ENCODE data around the gene TTYH3. TPM values are rescaled to one million over a fixed set of nuclear protein-coding genes. Genes with fewer than 3 reads are reported as not detected.

TTYH3 gene
- total RNA-seq, 1 donor from 2014 or later = 237 TPM

- Mint-ChIP-seq H3K9me3 (no peaks in the 10 kb centered on the region), H3K36me3 (ENCODE audit: low read depth) (peaks cover 5% of the 10 kb centered on the region), H3K27ac (ENCODE audit: unreplicated experiment) (no peak overlapping the region), H3K4me3 (no peak overlapping the region), H3K27me3 (ENCODE audit: low read depth) (no peaks in the 10 kb centered on the region), H3K4me1 (no peaks in the 10 kb centered on the region)
- no peak for TF ChIP-seq CTCF (conservative IDR thresholded peaks at IDR 0.05)
- no peak for DNase-seq (ENCODE audit: low read depth, low spot score)
These were observed 28.7 kb downstream of the TTYH3 start for GRCh38 chr7:2660359-2661095.

- no peak overlapping the region for H3K4me3 Mint-ChIP-seq
- peak; percentile 30 for TF ChIP-seq CTCF (conservative IDR thresholded peaks at IDR 0.05)
- H3K27ac Mint-ChIP-seq (ENCODE audit: unreplicated experiment) = no peak overlapping the region
- H3K27me3 Mint-ChIP-seq (ENCODE audit: low read depth) = no peaks in the 10 kb centered on the region
- H3K9me3 Mint-ChIP-seq = no peaks in the 10 kb centered on the region
- no peaks in the 10 kb centered on the region for H3K4me1 Mint-ChIP-seq
- no peak for DNase-seq (ENCODE audit: low read depth, low spot score)
- H3K36me3 Mint-ChIP-seq (ENCODE audit: low read depth) = peaks cover 5% of the 10 kb centered on the region
These were observed 29.3 kb downstream of the TTYH3 start for GRCh38 chr7:2661096-2661449.

GRCh38 chr7:2661602-2662272 lies 30.0 kb downstream of the TTYH3 start:
- H3K27me3 Mint-ChIP-seq (ENCODE audit: low read depth) = no peaks in the 10 kb centered on the region
- no peak overlapping the region for H3K4me3 Mint-ChIP-seq
- no peaks in the 10 kb centered on the region for H3K4me1 Mint-ChIP-seq
- no peak for TF ChIP-seq CTCF (conservative IDR thresholded peaks at IDR 0.05)
- H3K27ac Mint-ChIP-seq (ENCODE audit: unreplicated experiment) = no peak overlapping the region
- peaks cover 5% of the 10 kb centered on the region for H3K36me3 Mint-ChIP-seq (ENCODE audit: low read depth)
- H3K9me3 Mint-ChIP-seq = no peaks in the 10 kb centered on the region
- DNase-seq (ENCODE audit: low read depth, low spot score) = no peak

GRCh38 chr7:2662273-2663120 lies 30.7 kb downstream of the TTYH3 start:
- no peak for TF ChIP-seq CTCF (conservative IDR thresholded peaks at IDR 0.05)
- no peaks in the 10 kb centered on the region for H3K4me1 Mint-ChIP-seq
- no peak overlapping the region for H3K27ac Mint-ChIP-seq (ENCODE audit: unreplicated experiment)
- no peaks in the 10 kb centered on the region for H3K9me3 Mint-ChIP-seq
- no peak overlapping the region for H3K4me3 Mint-ChIP-seq
- H3K27me3 Mint-ChIP-seq (ENCODE audit: low read depth) = peaks cover 2% of the 10 kb centered on the region
- DNase-seq (ENCODE audit: low read depth, low spot score) = no peak
- no peaks in the 10 kb centered on the region for H3K36me3 Mint-ChIP-seq (ENCODE audit: low read depth)

- Mint-ChIP-seq H3K27me3 (ENCODE audit: low read depth) (peaks cover 7% of the 10 kb centered on the region), H3K4me3 (no peak overlapping the region), H3K9me3 (no peaks in the 10 kb centered on the region), H3K27ac (ENCODE audit: unreplicated experiment) (no peak overlapping the region), H3K4me1 (no peaks in the 10 kb centered on the region), H3K36me3 (ENCODE audit: low read depth) (no peaks in the 10 kb centered on the region)
- no peak for TF ChIP-seq CTCF (conservative IDR thresholded peaks at IDR 0.05)
- no peak for DNase-seq (ENCODE audit: low read depth, low spot score)
These were observed 31.5 kb downstream of the TTYH3 start for GRCh38 chr7:2663121-2663886.

Measured in neural crest cell (in vitro differentiated cells).